HepG2 (cell line): ENCODE data around the gene ZNF740. TPM values are rescaled to one million over a fixed set of nuclear protein-coding genes. Genes with fewer than 3 reads are reported as not detected.
A peak's percentile ranks its signal among the peaks of the same experiment; 100 is the strongest.

Experiments
- ATAC-seq: fragments of 200-7000 bp; cut with Tn5 transposase; 3 replicates; pipeline ENCODE4 v1.9.1; 2020; ENCODE audit warnings: mild to moderate bottlenecking, moderate library complexity
- BruUV-seq: library from RNA; stranded (reverse); fragments of 400-500 nt; replicated peaks from 2 replicates; lab custom pipeline; 2021; lab: Mats Ljungman, UMichigan
- CTCF ChIA-PET: fragments of 300-600 bp; formaldehyde crosslinking; extraction: SDS; loops from one replicate; lab custom pipeline; 2021; ENCODE audit warnings: low total read pairs, inconsistent platforms, low intra/inter-chr PET ratio; lab: Yijun Ruan, JAX
- POLR2A ChIA-PET: fragments of 350-600 bp; sonication (Branson Sonifier 250); formaldehyde crosslinking; loops from one replicate; lab custom pipeline; 2020; ENCODE audit warnings: antibody characterized with exemption, inconsistent platforms; lab: Yijun Ruan, JAX
- DNase-seq: peaks from one replicate; pipeline ENCODE4 v3.0.0-alpha.2; 2015; ENCODE audit warnings: low spot score
- FAIRE-seq: peaks from 3 replicates; lab custom pipeline; 2011; peaks lifted over from hg19 to GRCh38; lab: Jason Lieb, UNC
- H2AFZ ChIP-seq: one replicate; pipeline ENCODE4 v1.6.1; 2011; ENCODE audit warnings: low read length, inconsistent platforms
- H3K27ac ChIP-seq: fragments of 300-600 bp; 3 replicates; pipeline ENCODE4 v1.8.0; 2011; ENCODE audit warnings: mixed run types, mild to moderate bottlenecking, mixed read lengths, low read length, inconsistent platforms; ENCODE audit not compliant: insufficient read depth; ENCODE audit errors: extremely low read length
- H3K27me3 ChIP-seq, 2 experiments: fragments of 200-600 bp in 1 of 2; 2 replicates in 1 of 2; 3 replicates in 1 of 2; pipeline versions ENCODE4 v1.6.0 to v1.8.0; 2011; ENCODE audit warnings: low read length in 2 of 2, mild to moderate bottlenecking in 2 of 2, moderate library complexity in 2 of 2, inconsistent platforms in 1 of 2; ENCODE audit not compliant: insufficient read depth in 2 of 2, control insufficient read depth in 1 of 2
- H3K36me3 ChIP-seq, 2 experiments: fragments of 200-600 bp in 1 of 2; replicated peaks in 1 of 2; 2 replicates in 1 of 2; 3 replicates in 1 of 2; pipeline versions ENCODE4 v1.5.1 to v1.8.0; 2011; ENCODE audit warnings: low read length in 2 of 2, inconsistent platforms in 1 of 2; ENCODE audit not compliant: insufficient read depth in 2 of 2, control insufficient read depth in 1 of 2
- H3K4me1 ChIP-seq: 2 replicates; pipeline ENCODE4 v1.5.1; 2012; ENCODE audit warnings: low read length, inconsistent platforms; ENCODE audit not compliant: insufficient read depth
- H3K4me2 ChIP-seq: 2 replicates; pipeline ENCODE4 v1.6.0; 2011; ENCODE audit warnings: low read depth, low read length, inconsistent platforms
- H3K4me3 ChIP-seq, 3 experiments: fragments of 200-600 bp in 1 of 3; sonication (generic), shearing (Covaris generic) in 1 of 3; replicated peaks in 1 of 3; 2 replicates each; pipeline ENCODE4 v1.5.1; 2011 to 2016; ENCODE audit warnings: low read length in 3 of 3, inconsistent platforms in 2 of 3, low read depth in 2 of 3, mild to moderate bottlenecking in 2 of 3, control low read depth in 1 of 3, mixed read lengths in 1 of 3; ENCODE audit not compliant: insufficient read depth in 1 of 3
- H3K79me2 ChIP-seq: one replicate; pipeline ENCODE4 v1.6.1; 2011; ENCODE audit warnings: low read length, inconsistent platforms; ENCODE audit not compliant: insufficient read depth
- H3K9ac ChIP-seq: 2 replicates; pipeline ENCODE4 v1.6.0; 2011; ENCODE audit warnings: mild to moderate bottlenecking, low read depth, low read length, inconsistent platforms; ENCODE audit not compliant: insufficient read depth
- H3K9me3 ChIP-seq: 2 replicates; pipeline ENCODE4 v1.5.1; 2012; ENCODE audit warnings: mild to moderate bottlenecking, low read length
- H4K20me1 ChIP-seq: 2 replicates; pipeline ENCODE4 v1.6.0; 2011; ENCODE audit warnings: inconsistent platforms, mild to moderate bottlenecking, low read length, moderate library complexity; ENCODE audit not compliant: insufficient read depth
- ARNT ChIP-seq: fragments of 450-650 bp; IDR thresholded peaks from 2 replicates; pipeline ENCODE4 v1.6.1; 2017
- ARNT2 ChIP-seq: sonication (generic); formaldehyde crosslinking; IDR thresholded peaks from 2 replicates; pipeline ENCODE4 v1.8.0; 2022; ENCODE audit warnings: mild to moderate bottlenecking, low read depth, missing genetic modification reagents, moderate library complexity
- POLR2G ChIP-seq: fragments of 200-400 bp; formaldehyde crosslinking; IDR thresholded peaks from 2 replicates; pipeline ENCODE4 v1.6.1; 2018; ENCODE audit warnings: mild to moderate bottlenecking, low read depth, low read length, moderate library complexity
- RFX5 ChIP-seq: IDR thresholded peaks from 2 replicates; pipeline ENCODE4 v1.6.1; 2011; ENCODE audit warnings: low read depth, low read length, improper control_type of control experiment
- SP1 ChIP-seq, 2 experiments: fragments of 450-650 bp in 1 of 2; sonication (generic) in 1 of 2; formaldehyde crosslinking in 1 of 2; IDR thresholded peaks; 2 replicates each; pipeline versions ENCODE4 v1.4.0 to v1.6.1; 2016 to 2020; ENCODE audit warnings: missing genetic modification reagents in 1 of 2
- ZC3H4 ChIP-seq: sonication (generic); formaldehyde crosslinking; IDR thresholded peaks from 2 replicates; pipeline ENCODE4 v1.4.0; 2020; ENCODE audit warnings: missing genetic modification reagents, borderline replicate concordance
- ZNF713 ChIP-seq: sonication (generic); formaldehyde crosslinking; IDR thresholded peaks from 2 replicates; pipeline ENCODE4 v1.4.0; 2020; ENCODE audit warnings: mild to moderate bottlenecking, missing genetic modification reagents
- ZNF749 ChIP-seq: sonication (generic); formaldehyde crosslinking; IDR thresholded peaks from 2 replicates; pipeline ENCODE4 v1.8.0; 2022; ENCODE audit warnings: mild to moderate bottlenecking, missing genetic modification reagents, moderate library complexity, borderline replicate concordance
- WGBS: methylation state at CpG from one replicate; pipeline ENCODE4 v1.1.6; 2017; ENCODE audit warnings: low lambda C conversion rate; 5-methylcytosine and 5-hydroxymethylcytosine counted together
- in situ Hi-C: cut with HindIII; loops from 2 replicates; pipeline ENCODE4 v1.10.0; 2017; ENCODE audit warnings: low pct_unique_long_range_greater_than_20kb; ENCODE audit not compliant: extremely low pct_ligation_motif_present
- intact Hi-C: fragments of 100-400 bp; cut with micrococcal nuclease; formaldehyde crosslinking; loops from one replicate; pipeline ENCODE4 v1.10.0; 2022; ENCODE audit not compliant: unreplicated experiment
- polyA plus RNA-seq, 8 experiments: library from polyadenylated mRNA; depleted of rRNA in 3 of 8; stranded (reverse) in 7 of 8; unstranded in 1 of 8; fragments of >200 nt; fragmentation: Illumina TruSeq in 4 of 8; extraction: Trizol in 4 of 8; gene quantifications; 2 replicates each; pipeline versions ENCODE4 v1.2.1 to v1.2.3, GENCODE V29; 2011 to 2016; ENCODE audit warnings: low read depth in 4 of 8, missing spikeins in 1 of 8, mixed read lengths in 1 of 8; ENCODE audit not compliant: insufficient read depth in 1 of 8
- total RNA-seq, 5 experiments: library from RNA; depleted of rRNA; stranded (reverse); fragments of >200 nt; fragmentation: Illumina TruSeq; extraction: Trizol; gene quantifications; 2 replicates each; pipeline ENCODE4 v1.2.3, GENCODE V29; 2016; ENCODE audit warnings: low read depth in 1 of 5
- TF ChIP-seq, protein P1 (sequence below): sonication (generic); formaldehyde crosslinking; IDR thresholded peaks from 2 replicates; pipeline ENCODE4 v1.5.0; 2020; ENCODE audit warnings: mild to moderate bottlenecking, missing genetic modification reagents, borderline replicate concordance
- TF ChIP-seq, protein P2 (sequence below): sonication (generic); formaldehyde crosslinking; IDR thresholded peaks from 2 replicates; pipeline ENCODE4 v1.9.0; 2022; ENCODE audit warnings: missing genetic modification reagents, mild to moderate bottlenecking, borderline replicate concordance

ZNF740 gene
- total and polyA plus RNA-seq, 2 of the 13 experiments (the other 11 are each of a cell fraction or from before 2014, with no cell fraction given), result 16.9 to 19.0 TPM

DNA sequence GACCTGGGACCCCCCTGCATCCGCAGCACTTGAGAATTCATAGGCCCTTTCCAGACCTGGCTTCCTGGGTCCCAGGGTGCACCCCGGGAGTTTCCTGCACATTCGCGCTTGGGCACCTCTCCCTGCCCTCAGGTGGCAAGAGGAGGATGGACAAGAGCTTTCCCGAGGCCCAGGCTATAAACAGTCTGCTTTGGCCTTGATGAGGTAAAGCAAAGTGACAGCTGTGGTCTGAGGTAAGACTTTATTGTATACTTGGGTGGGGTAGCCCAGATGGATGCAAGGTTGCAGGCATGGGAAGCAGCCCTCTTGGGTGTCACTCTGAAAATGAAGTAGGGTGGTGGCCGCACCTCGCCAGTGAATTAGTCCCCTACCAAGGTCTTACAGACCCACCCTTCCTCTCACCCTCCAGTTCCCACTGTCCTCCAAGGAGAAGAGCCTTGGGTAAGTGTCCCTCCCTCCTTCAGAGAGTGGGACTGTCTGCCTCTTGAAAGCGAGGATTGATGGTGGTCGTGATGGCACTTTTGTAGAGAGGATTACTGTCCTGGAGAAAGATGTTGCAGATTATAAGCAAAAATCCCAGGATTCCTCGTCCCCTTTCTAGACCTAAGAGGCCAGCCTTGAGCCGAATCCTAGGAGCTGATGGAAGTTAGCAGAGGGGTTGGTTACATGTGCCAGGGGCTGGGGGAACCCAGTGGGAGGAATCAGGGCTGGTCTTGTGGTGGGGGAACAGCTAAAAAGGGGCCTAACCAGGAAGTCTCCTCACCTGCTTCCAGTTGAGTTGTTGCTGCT, 10.8 kb downstream of the ZNF740 start:
- POLR2A ChIA-PET, result interaction anchor here (1.3 to 2.6 kb wide), 3 partner anchors 31 to 125 kb away, joined by 3 to 10 read pairs (median 4); no protein-coding TSS in a partner anchor
- Histone ChIP-seq H4K20me1 (peaks cover 3% of the 10 kb centered on the region; the same call in 1 of the 2 replicates), H3K9me3 (no peaks in the 10 kb centered on the region), H3K9ac (no peak overlapping the region), H3K36me3 (peaks cover 15 to 27% of the 10 kb centered on the region in 2 experiments), H2AFZ (no peak overlapping the region), H3K27me3 (no peaks in the 10 kb centered on the region), H3K79me2 (no peaks in the 10 kb centered on the region), H3K4me1 (peaks cover 26% of the 10 kb centered on the region), H3K27ac (no peak overlapping the region), H3K4me2 (no peak overlapping the region), H3K4me3 (no peak overlapping the region)
- no peak for ATAC-seq
- in situ Hi-C loops (loop anchor here (5.0 kb wide), 2 partner anchors 34 to 129 kb away; no protein-coding TSS in a partner anchor), intact Hi-C loops (loop anchor here (2.0 kb wide), 1 partner anchor 16 kb away; no protein-coding TSS in a partner anchor)
- no TSS peak for BruUV-seq
- CTCF ChIA-PET, result interaction anchor here (2.0 kb wide), 1 partner anchor 31 kb away, joined by 23 read pairs; no protein-coding TSS in a partner anchor
- DNase-seq, result no peak
- 95% methylated on average over 9 of the region's 11 CpGs for WGBS
- FAIRE-seq, result no peak
- no peak for TF ChIP-seq ZNF749 (CRISPR knock-in tag)
- TF ChIP-seq, protein P1, sequence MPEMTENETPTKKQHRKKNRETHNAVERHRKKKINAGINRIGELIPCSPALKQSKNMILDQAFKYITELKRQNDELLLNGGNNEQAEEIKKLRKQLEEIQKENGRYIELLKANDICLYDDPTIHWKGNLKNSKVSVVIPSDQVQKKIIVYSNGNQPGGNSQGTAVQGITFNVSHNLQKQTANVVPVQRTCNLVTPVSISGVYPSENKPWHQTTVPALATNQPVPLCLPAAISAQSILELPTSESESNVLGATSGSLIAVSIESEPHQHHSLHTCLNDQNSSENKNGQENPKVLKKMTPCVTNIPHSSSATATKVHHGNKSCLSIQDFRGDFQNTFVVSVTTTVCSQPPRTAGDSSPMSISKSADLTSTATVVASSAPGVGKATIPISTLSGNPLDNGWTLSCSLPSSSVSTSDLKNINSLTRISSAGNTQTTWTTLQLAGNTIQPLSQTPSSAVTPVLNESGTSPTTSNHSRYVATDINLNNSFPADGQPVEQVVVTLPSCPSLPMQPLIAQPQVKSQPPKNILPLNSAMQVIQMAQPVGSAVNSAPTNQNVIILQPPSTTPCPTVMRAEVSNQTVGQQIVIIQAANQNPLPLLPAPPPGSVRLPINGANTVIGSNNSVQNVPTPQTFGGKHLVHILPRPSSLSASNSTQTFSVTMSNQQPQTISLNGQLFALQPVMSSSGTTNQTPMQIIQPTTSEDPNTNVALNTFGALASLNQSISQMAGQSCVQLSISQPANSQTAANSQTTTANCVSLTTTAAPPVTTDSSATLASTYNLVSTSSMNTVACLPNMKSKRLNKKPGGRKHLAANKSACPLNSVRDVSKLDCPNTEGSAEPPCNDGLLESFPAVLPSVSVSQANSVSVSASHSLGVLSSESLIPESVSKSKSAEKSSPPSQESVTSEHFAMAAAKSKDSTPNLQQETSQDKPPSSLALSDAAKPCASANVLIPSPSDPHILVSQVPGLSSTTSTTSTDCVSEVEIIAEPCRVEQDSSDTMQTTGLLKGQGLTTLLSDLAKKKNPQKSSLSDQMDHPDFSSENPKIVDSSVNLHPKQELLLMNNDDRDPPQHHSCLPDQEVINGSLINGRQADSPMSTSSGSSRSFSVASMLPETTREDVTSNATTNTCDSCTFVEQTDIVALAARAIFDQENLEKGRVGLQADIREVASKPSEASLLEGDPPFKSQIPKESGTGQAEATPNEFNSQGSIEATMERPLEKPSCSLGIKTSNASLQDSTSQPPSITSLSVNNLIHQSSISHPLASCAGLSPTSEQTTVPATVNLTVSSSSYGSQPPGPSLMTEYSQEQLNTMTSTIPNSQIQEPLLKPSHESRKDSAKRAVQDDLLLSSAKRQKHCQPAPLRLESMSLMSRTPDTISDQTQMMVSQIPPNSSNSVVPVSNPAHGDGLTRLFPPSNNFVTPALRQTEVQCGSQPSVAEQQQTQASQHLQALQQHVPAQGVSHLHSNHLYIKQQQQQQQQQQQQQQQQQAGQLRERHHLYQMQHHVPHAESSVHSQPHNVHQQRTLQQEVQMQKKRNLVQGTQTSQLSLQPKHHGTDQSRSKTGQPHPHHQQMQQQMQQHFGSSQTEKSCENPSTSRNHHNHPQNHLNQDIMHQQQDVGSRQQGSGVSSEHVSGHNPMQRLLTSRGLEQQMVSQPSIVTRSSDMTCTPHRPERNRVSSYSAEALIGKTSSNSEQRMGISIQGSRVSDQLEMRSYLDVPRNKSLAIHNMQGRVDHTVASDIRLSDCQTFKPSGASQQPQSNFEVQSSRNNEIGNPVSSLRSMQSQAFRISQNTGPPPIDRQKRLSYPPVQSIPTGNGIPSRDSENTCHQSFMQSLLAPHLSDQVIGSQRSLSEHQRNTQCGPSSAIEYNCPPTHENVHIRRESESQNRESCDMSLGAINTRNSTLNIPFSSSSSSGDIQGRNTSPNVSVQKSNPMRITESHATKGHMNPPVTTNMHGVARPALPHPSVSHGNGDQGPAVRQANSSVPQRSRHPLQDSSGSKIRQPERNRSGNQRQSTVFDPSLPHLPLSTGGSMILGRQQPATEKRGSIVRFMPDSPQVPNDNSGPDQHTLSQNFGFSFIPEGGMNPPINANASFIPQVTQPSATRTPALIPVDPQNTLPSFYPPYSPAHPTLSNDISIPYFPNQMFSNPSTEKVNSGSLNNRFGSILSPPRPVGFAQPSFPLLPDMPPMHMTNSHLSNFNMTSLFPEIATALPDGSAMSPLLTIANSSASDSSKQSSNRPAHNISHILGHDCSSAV (CRISPR knock-in tag), result no peak
- peak; percentile 22; the same call in 1 of the 2 replicates for TF ChIP-seq POLR2G
- TF ChIP-seq ARNT2 (CRISPR knock-in tag), result no peak
- TF ChIP-seq ZNF713 (CRISPR knock-in tag), result no peak
- no peak for TF ChIP-seq ZC3H4 (CRISPR knock-in tag)
- TF ChIP-seq RFX5, result no peak
- TF ChIP-seq SP1 (IDR thresholded peaks at IDR 0.05), result no peak
- TF ChIP-seq SP1 (CRISPR knock-in tag; IDR thresholded peaks at IDR 0.05), result no peak
- TF ChIP-seq ARNT, result no peak
- TF ChIP-seq, protein P2, sequence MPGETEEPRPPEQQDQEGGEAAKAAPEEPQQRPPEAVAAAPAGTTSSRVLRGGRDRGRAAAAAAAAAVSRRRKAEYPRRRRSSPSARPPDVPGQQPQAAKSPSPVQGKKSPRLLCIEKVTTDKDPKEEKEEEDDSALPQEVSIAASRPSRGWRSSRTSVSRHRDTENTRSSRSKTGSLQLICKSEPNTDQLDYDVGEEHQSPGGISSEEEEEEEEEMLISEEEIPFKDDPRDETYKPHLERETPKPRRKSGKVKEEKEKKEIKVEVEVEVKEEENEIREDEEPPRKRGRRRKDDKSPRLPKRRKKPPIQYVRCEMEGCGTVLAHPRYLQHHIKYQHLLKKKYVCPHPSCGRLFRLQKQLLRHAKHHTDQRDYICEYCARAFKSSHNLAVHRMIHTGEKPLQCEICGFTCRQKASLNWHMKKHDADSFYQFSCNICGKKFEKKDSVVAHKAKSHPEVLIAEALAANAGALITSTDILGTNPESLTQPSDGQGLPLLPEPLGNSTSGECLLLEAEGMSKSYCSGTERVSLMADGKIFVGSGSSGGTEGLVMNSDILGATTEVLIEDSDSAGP (CRISPR knock-in tag), result no peak
